ENCODE measurements around the gene FUCA2. TPM values are rescaled to one million over a fixed set of nuclear protein-coding genes. Genes with fewer than 3 reads are reported as not detected.

The FUCA2 gene
- polyA plus RNA-seq, 1 of the 3 experiments (the other 2 are of a cell fraction), result 37.6 TPM

DNA sequence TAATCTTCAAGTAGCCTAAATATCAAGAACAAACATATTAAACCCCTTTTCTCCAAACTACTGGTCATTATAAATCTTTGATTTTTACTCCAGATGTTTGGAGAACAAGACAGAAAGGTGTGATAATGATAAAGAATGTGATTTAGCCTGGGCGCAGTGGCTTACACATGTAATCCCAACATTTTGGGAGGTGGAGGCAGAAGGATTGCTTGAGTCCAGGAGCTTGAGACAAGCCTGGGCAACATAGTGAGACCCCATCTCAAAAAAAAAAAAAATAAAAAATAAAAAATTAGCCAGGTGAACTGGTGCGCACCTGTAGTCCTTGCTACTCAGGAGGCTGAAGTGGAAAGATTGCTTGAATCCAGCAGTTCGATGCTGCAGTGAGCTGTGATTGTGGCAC lies 35.1 kb upstream of the FUCA2 start:
- Histone ChIP-seq H3K27me3 (ENCODE audit: insufficient read depth) (no peaks in the 10 kb centered on the region), H3K36me3 (replicated peaks in 1 of 2; ENCODE audit: control insufficient read depth in 1 of 2, insufficient read depth in 2 of 2, low read length in 1 of 2) (no peaks in the 10 kb centered on the region), H4K20me1 (ENCODE audit: insufficient read depth) (no peaks in the 10 kb centered on the region), H3K9me3 (no peaks in the 10 kb centered on the region), H3K4me1 (ENCODE audit: control insufficient read depth in 1 of 2, insufficient read depth in 2 of 2, low read depth in 1 of 2, low read length in 1 of 2) (no peaks in the 10 kb centered on the region), H3K27ac (ENCODE audit: low read depth in 2 of 2, low read length in 1 of 2) (no peak overlapping the region), H3K79me2 (ENCODE audit: insufficient read depth) (no peaks in the 10 kb centered on the region; the same call in 1 of the 2 replicates), H2AFZ (ENCODE audit: low read depth) (no peak overlapping the region), H3K9me2 (no peaks in the 10 kb centered on the region), H3F3A (replicated peaks; ENCODE audit: insufficient read depth) (peaks cover 6% of the 10 kb centered on the region), H3K4me2 (no peak overlapping the region), H3K4me3 (ENCODE audit: low read depth in 2 of 2, low read length in 1 of 2) (no peak overlapping the region), H3K9ac (no peak overlapping the region)
- ChIA-PET POLR2A (no interaction called here), CTCF (interaction anchor here (1.4 kb wide), 1 partner anchor 29 kb away, joined by 4 read pairs; no protein-coding TSS in a partner anchor)
- TF ChIP-seq NRF1 (IDR thresholded peaks at IDR 0.05; ENCODE audit: low read depth, low read length), result no peak
- no peak for TF ChIP-seq FOSL2 (IDR thresholded peaks at IDR 0.05; ENCODE audit: borderline replicate concordance, low read depth)
- TF ChIP-seq FOXM1 (IDR thresholded peaks at IDR 0.05; ENCODE audit: low read depth), result no peak
- TF ChIP-seq, protein P1, sequence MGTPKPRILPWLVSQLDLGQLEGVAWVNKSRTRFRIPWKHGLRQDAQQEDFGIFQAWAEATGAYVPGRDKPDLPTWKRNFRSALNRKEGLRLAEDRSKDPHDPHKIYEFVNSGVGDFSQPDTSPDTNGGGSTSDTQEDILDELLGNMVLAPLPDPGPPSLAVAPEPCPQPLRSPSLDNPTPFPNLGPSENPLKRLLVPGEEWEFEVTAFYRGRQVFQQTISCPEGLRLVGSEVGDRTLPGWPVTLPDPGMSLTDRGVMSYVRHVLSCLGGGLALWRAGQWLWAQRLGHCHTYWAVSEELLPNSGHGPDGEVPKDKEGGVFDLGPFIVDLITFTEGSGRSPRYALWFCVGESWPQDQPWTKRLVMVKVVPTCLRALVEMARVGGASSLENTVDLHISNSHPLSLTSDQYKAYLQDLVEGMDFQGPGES (IDR thresholded peaks at IDR 0.05; ENCODE audit: low read depth, low read length), result no peak
- TF ChIP-seq SIN3A (IDR thresholded peaks at IDR 0.05; ENCODE audit: borderline replicate concordance, low read depth, low read length), result no peak
- TF ChIP-seq MEF2A (IDR thresholded peaks at IDR 0.05; ENCODE audit: borderline replicate concordance, low read depth), result no peak
- TF ChIP-seq TEAD4 (IDR thresholded peaks at IDR 0.05; ENCODE audit: borderline replicate concordance, insufficient read depth), result no peak
- TF ChIP-seq, protein P2, sequence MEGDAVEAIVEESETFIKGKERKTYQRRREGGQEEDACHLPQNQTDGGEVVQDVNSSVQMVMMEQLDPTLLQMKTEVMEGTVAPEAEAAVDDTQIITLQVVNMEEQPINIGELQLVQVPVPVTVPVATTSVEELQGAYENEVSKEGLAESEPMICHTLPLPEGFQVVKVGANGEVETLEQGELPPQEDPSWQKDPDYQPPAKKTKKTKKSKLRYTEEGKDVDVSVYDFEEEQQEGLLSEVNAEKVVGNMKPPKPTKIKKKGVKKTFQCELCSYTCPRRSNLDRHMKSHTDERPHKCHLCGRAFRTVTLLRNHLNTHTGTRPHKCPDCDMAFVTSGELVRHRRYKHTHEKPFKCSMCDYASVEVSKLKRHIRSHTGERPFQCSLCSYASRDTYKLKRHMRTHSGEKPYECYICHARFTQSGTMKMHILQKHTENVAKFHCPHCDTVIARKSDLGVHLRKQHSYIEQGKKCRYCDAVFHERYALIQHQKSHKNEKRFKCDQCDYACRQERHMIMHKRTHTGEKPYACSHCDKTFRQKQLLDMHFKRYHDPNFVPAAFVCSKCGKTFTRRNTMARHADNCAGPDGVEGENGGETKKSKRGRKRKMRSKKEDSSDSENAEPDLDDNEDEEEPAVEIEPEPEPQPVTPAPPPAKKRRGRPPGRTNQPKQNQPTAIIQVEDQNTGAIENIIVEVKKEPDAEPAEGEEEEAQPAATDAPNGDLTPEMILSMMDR (IDR thresholded peaks at IDR 0.05), result no peak
- TF ChIP-seq, protein P3, sequence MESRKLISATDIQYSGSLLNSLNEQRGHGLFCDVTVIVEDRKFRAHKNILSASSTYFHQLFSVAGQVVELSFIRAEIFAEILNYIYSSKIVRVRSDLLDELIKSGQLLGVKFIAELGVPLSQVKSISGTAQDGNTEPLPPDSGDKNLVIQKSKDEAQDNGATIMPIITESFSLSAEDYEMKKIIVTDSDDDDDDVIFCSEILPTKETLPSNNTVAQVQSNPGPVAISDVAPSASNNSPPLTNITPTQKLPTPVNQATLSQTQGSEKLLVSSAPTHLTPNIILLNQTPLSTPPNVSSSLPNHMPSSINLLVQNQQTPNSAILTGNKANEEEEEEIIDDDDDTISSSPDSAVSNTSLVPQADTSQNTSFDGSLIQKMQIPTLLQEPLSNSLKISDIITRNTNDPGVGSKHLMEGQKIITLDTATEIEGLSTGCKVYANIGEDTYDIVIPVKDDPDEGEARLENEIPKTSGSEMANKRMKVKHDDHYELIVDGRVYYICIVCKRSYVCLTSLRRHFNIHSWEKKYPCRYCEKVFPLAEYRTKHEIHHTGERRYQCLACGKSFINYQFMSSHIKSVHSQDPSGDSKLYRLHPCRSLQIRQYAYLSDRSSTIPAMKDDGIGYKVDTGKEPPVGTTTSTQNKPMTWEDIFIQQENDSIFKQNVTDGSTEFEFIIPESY (IDR thresholded peaks at IDR 0.05; ENCODE audit: borderline replicate concordance, low read depth), result no peak
- TF ChIP-seq, protein P4, sequence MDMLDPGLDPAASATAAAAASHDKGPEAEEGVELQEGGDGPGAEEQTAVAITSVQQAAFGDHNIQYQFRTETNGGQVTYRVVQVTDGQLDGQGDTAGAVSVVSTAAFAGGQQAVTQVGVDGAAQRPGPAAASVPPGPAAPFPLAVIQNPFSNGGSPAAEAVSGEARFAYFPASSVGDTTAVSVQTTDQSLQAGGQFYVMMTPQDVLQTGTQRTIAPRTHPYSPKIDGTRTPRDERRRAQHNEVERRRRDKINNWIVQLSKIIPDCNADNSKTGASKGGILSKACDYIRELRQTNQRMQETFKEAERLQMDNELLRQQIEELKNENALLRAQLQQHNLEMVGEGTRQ (IDR thresholded peaks at IDR 0.05; ENCODE audit: borderline replicate concordance, low read depth, low read length), result no peak
- no peak for TF ChIP-seq YY1 (IDR thresholded peaks at IDR 0.05; ENCODE audit: low read depth)
- TF ChIP-seq EP300 (IDR thresholded peaks at IDR 0.05; ENCODE audit: borderline replicate concordance in 1 of 2, low read depth in 1 of 2, low read length in 1 of 2), result no peak
- no peak for TF ChIP-seq NFIC (IDR thresholded peaks at IDR 0.05; ENCODE audit: borderline replicate concordance)
- 91% methylated on average over 3 of the region's 3 CpGs for WGBS (ENCODE audit: low lambda C conversion rate)
- no peak for DNase-seq

Measured in SK-N-SH (cell line).